ENCODE data around the gene LRIG2. TPM values are rescaled to one million over a fixed set of nuclear protein-coding genes. Genes with fewer than 3 reads are reported as not detected.
"Not testable (repeated sequence)": the region's sequence is repeated elsewhere in the genome, so short reads cannot be mapped to it uniquely, and the experiment has no call there.

Gene LRIG2
- total RNA-seq, 1 experiment from 2014 or later = 10.7 TPM

- no peaks in the 10 kb centered on the region for H3K9me3 ChIP-seq
- BruUV-seq (replicated peaks) = no TSS peak
- ChIA-PET POLR2A (no interaction called here), CTCF (interaction anchor here (1.2 kb wide), 1 partner anchor 306 kb away, joined by 3 read pairs; no protein-coding TSS in a partner anchor)
- Mint-ChIP-seq H3K36me3 (ENCODE audit: insufficient read depth, unreplicated experiment) (no peaks in the 10 kb centered on the region), H3K27me3 (ENCODE audit: insufficient read depth, unreplicated experiment) (no peaks in the 10 kb centered on the region), H3K4me1 (ENCODE audit: low read depth, unreplicated experiment) (peaks cover 23% of the 10 kb centered on the region), H3K9me3 (ENCODE audit: unreplicated experiment) (no peaks in the 10 kb centered on the region), H3K27ac (ENCODE audit: unreplicated experiment) (peak overlapping the region; percentile 33), H3K4me3 (ENCODE audit: unreplicated experiment) (no peak overlapping the region)
- no peak for DNase-seq
- no peaks in the 10 kb centered on the region for H3K27me3 ChIP-seq (replicated peaks; ENCODE audit: control insufficient read depth, insufficient read depth, low read length)
- H3K4me3 ChIP-seq (ENCODE audit: low read depth, low read length) = no peak overlapping the region
- no peaks in the 10 kb centered on the region for H3K36me3 ChIP-seq (ENCODE audit: control insufficient read depth, insufficient read depth, low read length)
- intact Hi-C loops (cut with micrococcal nuclease; ENCODE audit: unreplicated experiment) = loop anchor here (5.0 to 10.0 kb wide), 2 partner anchors 70 to 158 kb away; no protein-coding TSS in a partner anchor
- TF ChIP-seq CTCF (IDR thresholded peaks at IDR 0.05; ENCODE audit: insufficient read depth in 1 of 2, low read depth in 1 of 2, low read length in 1 of 2, severe bottlenecking in 1 of 2, unreplicated experiment in 1 of 2) = no peak
- peaks cover 22% of the 10 kb centered on the region for H3K4me1 ChIP-seq
These were observed 74.2 kb downstream of the LRIG2 start for GRCh38 chr1:113147073-113147625.

GRCh38 chr1:113147826-113148225, 74.8 kb downstream of the LRIG2 start:
- DNase-seq = no peak
- H3K4me1 Mint-ChIP-seq (ENCODE audit: low read depth, unreplicated experiment) = peaks cover 17% of the 10 kb centered on the region
- ChIA-PET CTCF (no interaction called here), POLR2A (no interaction called here)
- H3K9me3 ChIP-seq = no peaks in the 10 kb centered on the region
- H3K27ac Mint-ChIP-seq (ENCODE audit: unreplicated experiment) = no peak overlapping the region
- peaks cover 22% of the 10 kb centered on the region for H3K4me1 ChIP-seq
- H3K4me3 ChIP-seq (ENCODE audit: low read depth, low read length) = no peak overlapping the region
- no peaks in the 10 kb centered on the region for H3K27me3 ChIP-seq (replicated peaks; ENCODE audit: control insufficient read depth, insufficient read depth, low read length)
- no peak for TF ChIP-seq CTCF (IDR thresholded peaks at IDR 0.05; ENCODE audit: insufficient read depth in 1 of 2, low read depth in 1 of 2, low read length in 1 of 2, severe bottlenecking in 1 of 2, unreplicated experiment in 1 of 2)
- no TSS peak for BruUV-seq (replicated peaks)
- intact Hi-C loops (cut with micrococcal nuclease; ENCODE audit: unreplicated experiment) = loop anchor here (5.0 to 10.0 kb wide), 2 partner anchors 69 to 157 kb away; no protein-coding TSS in a partner anchor
- H3K36me3 ChIP-seq (ENCODE audit: control insufficient read depth, insufficient read depth, low read length) = no peaks in the 10 kb centered on the region
- H3K36me3 Mint-ChIP-seq (ENCODE audit: insufficient read depth, unreplicated experiment) = no peaks in the 10 kb centered on the region
- no peaks in the 10 kb centered on the region for H3K9me3 Mint-ChIP-seq (ENCODE audit: unreplicated experiment)
- no peaks in the 10 kb centered on the region for H3K27me3 Mint-ChIP-seq (ENCODE audit: insufficient read depth, unreplicated experiment)
- no peak overlapping the region for H3K4me3 Mint-ChIP-seq (ENCODE audit: unreplicated experiment)

- BruUV-seq (replicated peaks); H3K9me3 ChIP-seq; POLR2A ChIA-PET; H3K9me3 Mint-ChIP-seq (ENCODE audit: unreplicated experiment); H3K4me3 Mint-ChIP-seq (ENCODE audit: unreplicated experiment); H3K36me3 ChIP-seq (ENCODE audit: control insufficient read depth, insufficient read depth, low read length); H3K27me3 Mint-ChIP-seq (ENCODE audit: insufficient read depth, unreplicated experiment); H3K27ac Mint-ChIP-seq (ENCODE audit: unreplicated experiment); CTCF ChIA-PET; H3K36me3 Mint-ChIP-seq (ENCODE audit: insufficient read depth, unreplicated experiment); H3K4me3 ChIP-seq (ENCODE audit: low read depth, low read length); H3K27me3 ChIP-seq (replicated peaks; ENCODE audit: control insufficient read depth, insufficient read depth, low read length); intact Hi-C loops (cut with micrococcal nuclease; ENCODE audit: unreplicated experiment); DNase-seq: not testable (repeated sequence)
- H3K4me1 ChIP-seq = peaks cover 22% of the 10 kb centered on the region
- peaks cover 11% of the 10 kb centered on the region for H3K4me1 Mint-ChIP-seq (ENCODE audit: low read depth, unreplicated experiment)
These were observed 77.5 kb downstream of the LRIG2 start for GRCh38 chr1:113150494-113150893.
